SK-N-MC (cell line): ENCODE measurements around the gene RIMS3.

Experiments used
- EZH2 ChIP-seq: fragments of 200-600 bp; sonication (generic); IDR thresholded peaks from one replicate; pipeline ENCODE4 v1.6.1; 2017; ENCODE audit warnings: antibody characterized with exemption
- POLR2AphosphoS5 ChIP-seq: IDR thresholded peaks from 2 replicates; pipeline ENCODE4 v1.6.1; 2012; ENCODE audit warnings: mild to moderate bottlenecking, low read depth, low read length, borderline replicate concordance

DNA sequence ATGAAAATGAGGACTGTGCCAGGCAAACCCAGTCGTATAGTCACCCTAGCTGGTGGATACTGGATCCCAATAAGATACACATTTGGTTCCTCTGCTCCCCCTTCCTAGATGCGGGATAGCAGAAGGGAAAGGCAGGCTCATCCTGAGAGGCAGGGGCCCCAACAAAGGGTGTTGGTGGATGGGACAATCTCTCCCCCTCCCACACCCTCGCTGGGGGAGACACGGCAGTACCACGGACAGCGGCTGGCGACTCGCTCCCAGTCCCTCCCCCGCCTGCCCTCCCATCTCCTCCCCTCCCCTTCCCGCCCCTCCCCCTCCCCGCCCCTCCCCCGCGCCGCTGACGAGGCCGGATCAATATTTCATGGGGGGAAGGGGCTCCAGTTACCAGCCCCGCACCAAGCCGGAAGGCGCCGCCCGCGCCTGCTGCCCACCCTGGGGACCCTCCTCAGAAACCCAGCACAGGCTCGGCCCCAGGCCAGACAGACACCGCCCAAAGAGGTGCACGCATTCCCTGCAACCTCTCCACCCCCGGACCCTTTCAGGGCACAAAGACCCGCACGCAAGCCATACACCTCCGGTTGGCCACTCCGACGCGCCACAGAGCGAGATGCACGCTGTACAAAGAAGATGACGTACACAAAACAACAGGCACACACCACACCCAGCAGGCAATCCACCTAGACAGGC is 11.5 kb downstream of the RIMS3 start:
- no peak for TF ChIP-seq EZH2
- TF ChIP-seq POLR2AphosphoS5: no peak
